ENCODE results near the gene CD82. TPM values are rescaled to one million over a fixed set of nuclear protein-coding genes. Genes with fewer than 3 reads are reported as not detected.

Gene CD82, protein sequence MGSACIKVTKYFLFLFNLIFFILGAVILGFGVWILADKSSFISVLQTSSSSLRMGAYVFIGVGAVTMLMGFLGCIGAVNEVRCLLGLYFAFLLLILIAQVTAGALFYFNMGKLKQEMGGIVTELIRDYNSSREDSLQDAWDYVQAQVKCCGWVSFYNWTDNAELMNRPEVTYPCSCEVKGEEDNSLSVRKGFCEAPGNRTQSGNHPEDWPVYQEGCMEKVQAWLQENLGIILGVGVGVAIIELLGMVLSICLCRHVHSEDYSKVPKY
- total RNA-seq (10 to 100 TPM; 24.1 to 28.7 TPM), polyA plus RNA-seq (10 to 100 TPM; 21.1 to 29.9 (median 21.1) TPM), total RNA-seq (7.9 to 435 (median 22.0) reads per million in 6 experiments)

DNA sequence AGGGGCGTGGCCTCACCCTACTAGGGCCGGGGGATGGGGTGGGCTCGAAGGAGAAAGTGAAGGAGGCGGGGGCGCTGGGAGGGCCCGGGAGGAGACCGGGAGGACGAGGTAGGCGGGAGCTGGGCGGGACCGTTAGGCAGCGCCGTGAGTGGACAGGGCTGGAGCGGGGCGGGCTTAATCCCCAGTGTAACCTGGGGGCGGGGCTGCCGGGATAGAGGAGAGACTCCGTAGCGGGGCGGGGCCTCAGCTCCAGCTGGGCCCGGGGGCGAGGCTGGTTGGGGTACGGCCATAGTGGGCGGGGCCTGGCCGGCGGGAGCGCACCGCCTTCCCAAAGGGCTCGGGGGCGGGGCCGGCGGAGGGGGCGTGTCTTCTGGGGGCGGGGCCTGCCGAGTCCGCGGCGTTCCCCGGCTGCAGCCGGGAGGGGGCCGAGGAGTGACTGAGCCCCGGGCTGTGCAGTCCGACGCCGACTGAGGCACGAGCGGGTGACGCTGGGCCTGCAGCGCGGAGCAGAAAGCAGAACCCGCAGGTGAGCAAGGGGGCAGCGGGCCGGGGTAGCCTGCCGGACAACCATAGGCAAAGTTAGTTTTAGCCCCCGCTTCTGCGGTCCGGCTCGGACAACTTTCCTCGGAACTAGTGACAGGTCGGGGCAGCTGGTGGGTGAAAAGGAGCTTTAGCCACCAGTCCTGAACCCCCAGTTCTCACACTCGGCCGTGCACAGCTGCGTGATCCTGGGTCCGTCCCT, at the start of gene CD82:
TSS of gene CD82 (plus strand) at position 453 of the 742 bp plus-strand sequence. CDS start 29,000 bp downstream, outside the sequence.
- POLR2A ChIA-PET = interaction anchor here (0.9 to 4.9 kb wide), 8 partner anchors 9 to 52 kb away, joined by 3 to 68 read pairs (median 6); no protein-coding TSS in a partner anchor
- ATAC-seq = peak; percentile 79 to 80
- H3K9me3 Mint-ChIP-seq = no peaks in the 10 kb centered on the region

DNA sequence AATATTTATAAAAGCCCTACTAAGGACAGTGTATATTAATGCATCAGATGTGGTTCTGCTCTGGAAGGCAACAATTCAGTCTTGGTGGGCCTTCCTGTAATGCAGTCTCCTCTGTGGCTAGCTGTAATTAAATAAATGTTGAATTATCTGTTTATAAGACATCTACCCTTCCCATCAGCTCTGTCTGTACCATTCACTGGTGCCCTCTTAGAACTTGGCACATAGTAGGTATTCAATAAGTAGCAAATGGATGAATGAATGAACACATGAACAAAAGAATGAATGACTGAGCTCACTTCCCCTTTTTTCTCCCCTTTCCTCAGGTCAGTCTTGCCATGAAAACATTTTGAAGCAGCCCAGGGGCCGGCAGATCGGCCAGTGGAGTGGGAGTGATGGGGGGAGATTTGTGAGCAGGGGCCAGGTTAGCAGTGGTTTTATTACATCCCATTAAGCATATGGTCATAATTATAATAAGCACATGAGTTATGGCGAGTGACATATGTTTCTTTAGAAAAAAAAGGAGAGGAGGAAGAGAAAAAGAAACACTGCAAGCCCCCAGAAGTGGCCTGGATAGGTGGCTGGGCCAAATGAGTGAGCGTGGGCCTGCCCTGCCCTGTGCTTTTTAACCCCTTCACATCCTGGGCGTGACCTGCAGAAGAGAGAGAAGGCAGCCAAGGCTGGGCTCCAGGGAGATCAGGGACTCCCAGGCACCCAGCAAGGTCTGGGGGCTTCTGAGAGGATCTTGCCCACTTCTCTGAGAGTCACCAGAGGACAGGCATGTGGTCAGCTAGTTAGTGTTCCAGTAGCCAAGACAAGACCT, 48.6 kb upstream of the CD82 start:
- Mint-ChIP-seq H3K9me3 (no peaks in the 10 kb centered on the region), H3K27ac (no peak overlapping the region), H3K27me3 (peaks cover 10 to 63% (median 17%) of the 10 kb centered on the region in 5 donors), H3K4me1 (no peaks in the 10 kb centered on the region), H3K36me3 (no peaks in the 10 kb centered on the region), H3K4me3 (no peak overlapping the region)
- POLR2A ChIA-PET = no interaction called here
- ATAC-seq = no peak
- DNase-seq = no peak

More for the DNA sequence above, at the start of gene CD82:
- Mint-ChIP-seq H3K4me1 (peaks cover 25 to 68% (median 55%) of the 10 kb centered on the region in 4 donors), H3K4me3 (peak within 1 kb of the TSS; percentile 78 to 91 (median 87)), H3K27me3 (no peaks in the 10 kb centered on the region), H3K36me3 (no peaks in the 10 kb centered on the region), H3K27ac (peak within 1 kb of the TSS; percentile 80 to 91 (median 85))
- peak; percentile 86 to 97 (median 92) for DNase-seq

DNA sequence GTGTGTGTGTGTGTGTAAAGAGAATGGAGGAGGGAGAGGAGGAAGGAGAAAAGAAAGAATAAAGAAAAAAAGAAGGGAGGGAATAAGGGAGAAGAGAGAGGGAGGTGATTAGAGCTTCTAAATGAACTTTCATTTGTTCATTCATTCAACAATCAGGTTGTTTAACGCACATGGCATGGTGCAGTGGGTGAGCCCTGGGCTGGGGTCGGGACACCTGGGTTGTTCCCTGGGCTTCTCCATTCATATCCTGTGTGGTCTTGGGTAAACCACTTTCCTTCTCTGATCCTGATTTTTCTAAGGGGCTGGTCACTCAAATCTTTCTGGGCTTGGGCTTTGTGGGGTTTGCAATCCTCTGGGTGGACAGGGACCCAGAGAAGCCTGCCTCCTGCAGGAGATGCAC, 47.9 kb upstream of the CD82 start:
- no peak overlapping the region for H3K4me3 Mint-ChIP-seq
- POLR2A ChIA-PET = no interaction called here
- H3K27ac Mint-ChIP-seq = no peak overlapping the region
- DNase-seq (no peak), ATAC-seq (no peak)
- no peaks in the 10 kb centered on the region for H3K4me1 Mint-ChIP-seq
- no peaks in the 10 kb centered on the region for H3K9me3 Mint-ChIP-seq
- H3K27me3 Mint-ChIP-seq = peaks cover 10 to 61% (median 17%) of the 10 kb centered on the region in 5 donors
- no peaks in the 10 kb centered on the region for H3K36me3 Mint-ChIP-seq

DNA sequence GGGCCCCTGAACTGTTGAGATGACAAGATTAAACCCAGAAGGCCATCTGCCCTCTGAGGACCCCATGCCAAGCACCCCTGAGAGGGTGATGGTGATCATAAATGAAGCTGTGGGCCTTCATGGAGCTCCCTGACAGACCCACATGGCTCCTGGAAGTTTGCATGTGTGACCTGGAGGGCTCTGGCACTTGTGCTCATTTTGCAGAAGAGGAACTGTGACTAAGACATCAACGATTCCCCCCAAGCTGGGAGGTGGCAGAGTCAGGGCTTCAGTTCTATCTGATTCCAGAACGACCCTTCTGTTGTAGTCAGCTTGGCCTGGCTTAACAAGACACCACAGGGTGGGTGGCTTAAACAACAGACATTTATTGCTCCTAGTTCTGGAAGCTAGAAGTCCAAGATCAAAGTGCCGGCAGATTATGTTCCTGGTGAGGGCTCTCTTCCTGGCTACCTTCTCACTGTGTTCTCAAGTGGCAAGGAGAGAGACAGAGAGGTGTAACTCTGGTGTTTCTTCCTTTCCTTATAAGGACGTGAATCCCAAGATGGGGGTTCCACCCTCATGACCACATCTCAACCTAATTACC, 46.4 kb upstream of the CD82 start:
- H3K9me3 Mint-ChIP-seq = no peaks in the 10 kb centered on the region
- peak overlapping the region in 1 of 10 donors; percentile 44 for H3K27ac Mint-ChIP-seq
- no peak overlapping the region for H3K4me3 Mint-ChIP-seq
- peaks cover 7 to 64% (median 17%) of the 10 kb centered on the region in 5 donors for H3K27me3 Mint-ChIP-seq
- DNase-seq (no peak), ATAC-seq (no peak)
- H3K36me3 Mint-ChIP-seq = no peaks in the 10 kb centered on the region
- peaks cover 0 to 3% (median 1%) of the 10 kb centered on the region in 4 donors for H3K4me1 Mint-ChIP-seq
- POLR2A ChIA-PET = no interaction called here

DNA sequence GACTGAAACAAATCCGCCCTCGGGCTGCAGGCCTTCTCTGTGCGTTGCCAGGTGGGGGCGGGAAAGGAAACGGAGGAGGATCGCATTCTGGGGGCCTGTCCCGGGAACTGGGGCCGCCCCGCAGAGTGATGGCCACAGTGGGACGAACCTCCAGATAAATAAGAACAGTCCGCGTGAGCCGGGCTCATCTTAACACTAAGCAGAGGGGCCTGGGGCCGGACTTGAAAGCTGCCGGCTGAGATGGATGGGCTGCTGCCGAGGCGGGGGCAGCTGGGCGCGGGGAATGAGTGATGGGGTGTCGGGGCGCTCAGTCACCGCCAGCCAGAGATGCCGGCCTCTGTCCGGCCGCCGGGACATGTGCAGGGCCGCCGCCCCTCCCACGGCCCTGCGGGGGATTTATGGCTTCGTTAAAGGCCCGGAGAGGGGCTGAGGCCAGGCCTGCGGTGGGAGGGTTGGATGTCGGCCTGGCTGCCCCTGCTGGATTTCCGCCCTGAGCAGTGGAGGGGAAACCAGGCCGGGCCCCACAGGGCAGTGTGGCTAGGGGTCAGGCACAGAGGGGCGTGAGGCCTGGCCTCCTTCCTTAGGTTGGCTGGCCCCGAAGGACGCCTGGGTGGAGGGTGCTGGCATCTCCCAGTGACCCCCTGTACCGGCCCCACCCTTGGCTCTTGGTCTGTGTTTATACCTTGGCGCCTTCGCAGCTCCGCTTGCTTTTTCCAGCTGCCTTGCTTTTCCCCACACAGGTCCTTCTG, 45.3 kb upstream of the CD82 start:
- Mint-ChIP-seq H3K27me3 (peaks cover 6 to 64% (median 17%) of the 10 kb centered on the region in 5 donors), H3K4me1 (peaks cover 0 to 3% (median 1%) of the 10 kb centered on the region in 4 donors), H3K4me3 (no peak overlapping the region), H3K9me3 (no peaks in the 10 kb centered on the region), H3K36me3 (no peaks in the 10 kb centered on the region), H3K27ac (peak overlapping the region in 1 of 10 donors; percentile 52)
- POLR2A ChIA-PET = no interaction called here
- DNase-seq (no peak), ATAC-seq (no peak)

DNA sequence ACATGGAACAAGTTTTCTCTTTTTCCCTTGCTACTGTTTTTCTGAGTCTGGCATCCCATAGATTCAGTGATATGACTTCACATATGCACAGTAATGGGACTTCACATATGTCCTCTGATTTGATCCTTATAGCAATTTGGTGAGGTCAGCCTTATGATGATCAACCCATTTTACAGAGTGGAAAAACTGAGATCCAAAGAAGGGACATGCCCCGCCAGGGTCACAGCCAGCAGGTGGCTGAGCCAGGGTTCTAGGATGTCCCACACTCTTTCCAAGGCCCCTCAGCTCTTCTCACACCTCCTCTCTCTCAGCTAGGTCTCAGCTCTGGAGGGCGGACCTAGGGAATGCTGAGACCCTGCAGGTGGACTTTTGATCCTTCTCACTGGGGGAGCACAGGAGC, 44.3 kb upstream of the CD82 start:
- Mint-ChIP-seq H3K36me3 (no peaks in the 10 kb centered on the region), H3K27me3 (peaks cover 6 to 71% (median 22%) of the 10 kb centered on the region in 5 donors), H3K27ac (peak overlapping the region in 2 of 10 donors; percentile 9 to 27), H3K9me3 (no peaks in the 10 kb centered on the region), H3K4me3 (no peak overlapping the region), H3K4me1 (peaks cover 0 to 3% (median 1%) of the 10 kb centered on the region in 4 donors)
- ATAC-seq (no peak), DNase-seq (no peak)
- POLR2A ChIA-PET = no interaction called here

DNA sequence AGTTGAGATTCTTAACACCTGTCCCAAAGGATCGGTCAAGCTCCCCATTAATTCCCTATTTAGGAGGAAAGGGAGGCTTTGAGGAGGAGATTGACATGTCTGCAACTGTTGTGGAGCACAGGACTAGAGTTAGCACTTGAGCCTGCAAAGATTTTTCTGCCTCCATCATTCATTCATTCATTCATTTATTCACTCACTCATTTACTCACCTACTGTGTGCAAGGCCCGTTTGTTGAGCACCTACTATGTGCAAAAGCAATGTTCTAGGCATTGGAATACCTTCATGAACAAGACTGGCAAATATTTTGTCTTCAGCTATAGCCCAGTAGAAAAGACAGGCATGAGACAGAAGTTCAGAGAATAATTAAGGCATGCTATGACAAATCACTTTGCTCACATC, 43.2 kb upstream of the CD82 start:
- DNase-seq (no peak), ATAC-seq (no peak)
- H3K27me3 Mint-ChIP-seq = peaks cover 6 to 66% (median 20%) of the 10 kb centered on the region in 5 donors
- no peak overlapping the region for H3K27ac Mint-ChIP-seq
- POLR2A ChIA-PET = no interaction called here
- H3K9me3 Mint-ChIP-seq = no peaks in the 10 kb centered on the region
- no peak overlapping the region for H3K4me3 Mint-ChIP-seq
- H3K36me3 Mint-ChIP-seq = no peaks in the 10 kb centered on the region
- peaks cover 0 to 3% (median 1%) of the 10 kb centered on the region in 4 donors for H3K4me1 Mint-ChIP-seq

DNA sequence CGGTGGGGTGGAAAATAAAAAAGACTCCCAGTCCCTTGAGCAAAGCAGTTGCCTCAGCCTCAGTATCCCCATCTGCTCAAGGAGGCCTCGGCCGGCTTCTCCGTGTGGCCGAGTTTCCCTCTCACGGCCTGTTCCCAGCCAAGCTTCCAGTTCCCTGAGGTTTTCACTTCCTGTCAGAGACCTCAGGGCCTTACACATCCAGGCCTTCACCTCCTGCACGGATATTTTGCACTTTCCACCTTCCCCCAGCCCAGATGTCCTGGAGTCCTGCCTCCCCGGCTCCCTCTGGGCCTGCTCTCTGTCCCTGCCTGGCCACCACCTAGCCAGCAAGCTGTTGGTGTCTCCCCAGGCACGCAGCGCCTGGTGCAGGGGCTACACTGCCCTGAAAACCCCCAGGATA, 41.1 kb upstream of the CD82 start:
- Mint-ChIP-seq H3K4me3 (no peak overlapping the region), H3K9me3 (no peaks in the 10 kb centered on the region), H3K36me3 (no peaks in the 10 kb centered on the region), H3K27me3 (peaks cover 6 to 46% (median 13%) of the 10 kb centered on the region in 5 donors), H3K4me1 (peaks cover 0 to 3% (median 1%) of the 10 kb centered on the region in 4 donors), H3K27ac (no peak overlapping the region)
- no peak for ATAC-seq
- no peak for DNase-seq
- POLR2A ChIA-PET = no interaction called here

DNA sequence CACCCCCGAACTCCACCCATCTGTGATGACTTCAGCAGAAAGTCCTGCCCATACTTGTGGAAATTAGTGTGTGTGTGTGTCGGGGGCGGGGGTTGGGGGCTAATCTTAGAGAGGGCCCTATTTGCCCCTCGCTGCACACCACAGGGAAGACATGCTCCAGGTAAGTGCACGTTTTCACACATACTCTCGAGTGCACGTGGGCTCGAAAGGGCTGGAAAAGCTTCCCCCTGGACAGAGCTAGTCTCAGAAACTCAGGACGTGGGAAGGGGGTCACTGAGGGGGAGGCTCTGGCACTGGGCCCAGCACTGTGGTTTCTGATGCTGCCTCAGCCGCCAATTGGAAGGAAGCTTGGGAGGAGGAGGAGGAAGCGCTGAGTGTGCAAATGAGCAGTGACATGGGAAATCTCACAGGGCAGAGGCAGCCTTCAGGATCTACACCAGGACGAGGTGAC, 40.7 kb upstream of the CD82 start:
- DNase-seq (no peak), ATAC-seq (no peak)
- no peak overlapping the region for H3K4me3 Mint-ChIP-seq
- POLR2A ChIA-PET = no interaction called here
- H3K27me3 Mint-ChIP-seq = peaks cover 6 to 41% (median 11%) of the 10 kb centered on the region in 5 donors
- no peaks in the 10 kb centered on the region for H3K36me3 Mint-ChIP-seq
- H3K9me3 Mint-ChIP-seq = no peaks in the 10 kb centered on the region
- no peak overlapping the region for H3K27ac Mint-ChIP-seq
- peaks cover 0 to 3% (median 1%) of the 10 kb centered on the region in 4 donors for H3K4me1 Mint-ChIP-seq

DNA sequence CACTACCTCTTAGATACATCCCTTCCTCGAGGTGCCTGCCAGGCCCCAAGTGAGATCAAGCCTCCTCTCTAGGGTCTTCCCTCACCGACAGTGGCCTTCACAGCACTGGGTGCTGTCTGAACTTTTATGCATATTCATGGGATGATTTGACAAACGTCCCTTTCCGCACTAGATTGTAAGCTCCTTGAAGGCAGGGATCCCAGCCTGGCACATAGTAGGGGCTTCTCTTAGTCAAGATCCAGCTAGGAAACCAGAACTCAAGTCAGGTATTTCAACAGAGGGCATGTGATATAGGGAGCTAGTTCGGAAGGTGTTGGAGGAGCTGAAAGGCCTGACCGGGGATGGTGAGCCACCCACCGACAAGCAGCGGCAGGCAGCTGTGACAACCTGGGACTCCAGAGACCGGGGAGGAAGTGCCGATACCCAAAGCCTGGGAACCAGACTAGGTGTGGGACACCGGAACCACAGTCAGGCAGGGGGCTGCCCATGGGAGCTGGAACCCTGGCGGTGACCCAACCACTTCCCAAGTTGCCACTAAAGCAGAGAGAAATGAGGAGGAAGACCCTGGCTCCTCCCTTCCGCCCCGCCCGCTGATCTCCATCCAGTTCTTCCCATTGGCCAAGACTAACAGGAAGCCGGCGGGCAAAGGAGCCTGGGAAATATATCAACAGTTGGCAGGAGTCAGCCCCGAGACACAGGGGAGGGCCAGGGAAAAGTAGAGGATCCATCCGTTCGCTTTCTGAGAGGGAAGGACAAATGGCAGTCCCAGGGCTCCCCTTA, 39.8 kb upstream of the CD82 start:
- Mint-ChIP-seq H3K36me3 (no peaks in the 10 kb centered on the region), H3K4me3 (no peak overlapping the region), H3K27me3 (peaks cover 8 to 34% (median 9%) of the 10 kb centered on the region in 5 donors), H3K9me3 (no peaks in the 10 kb centered on the region), H3K4me1 (peaks cover 0 to 9% (median 5%) of the 10 kb centered on the region in 4 donors), H3K27ac (no peak overlapping the region)
- POLR2A ChIA-PET = no interaction called here
- DNase-seq (no peak), ATAC-seq (no peak)

DNA sequence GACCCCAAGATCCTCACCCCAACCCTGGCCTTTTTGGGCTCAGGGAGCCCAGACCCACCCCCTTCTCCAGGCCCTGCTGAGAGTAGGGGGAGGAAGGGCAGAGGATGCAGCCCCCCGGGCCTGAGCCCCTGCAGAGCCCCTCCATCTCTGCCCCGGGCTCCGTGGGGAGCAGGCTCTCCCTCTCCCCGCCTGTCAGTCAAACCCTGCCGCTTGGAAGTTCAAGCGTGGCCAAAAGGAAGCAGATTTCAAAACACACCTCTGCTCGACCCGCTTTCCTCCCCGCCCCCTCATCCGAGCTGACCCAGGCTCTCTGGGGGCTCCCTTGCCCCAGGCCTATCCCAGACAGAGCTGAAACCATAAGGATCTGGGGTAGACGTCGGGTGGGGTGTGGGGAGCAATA, 39.0 kb upstream of the CD82 start:
- no peaks in the 10 kb centered on the region for H3K36me3 Mint-ChIP-seq
- POLR2A ChIA-PET = no interaction called here
- peaks cover 4 to 26% (median 5%) of the 10 kb centered on the region in 5 donors for H3K27me3 Mint-ChIP-seq
- ATAC-seq (no peak), DNase-seq (no peak)
- H3K9me3 Mint-ChIP-seq = no peaks in the 10 kb centered on the region
- no peak overlapping the region for H3K4me3 Mint-ChIP-seq
- no peak overlapping the region for H3K27ac Mint-ChIP-seq
- peaks cover 0 to 11% (median 5%) of the 10 kb centered on the region in 4 donors for H3K4me1 Mint-ChIP-seq

Measured in naive thymus-derived CD8-positive, alpha-beta T cell (primary cell).